BJ (cell line): ENCODE measurements around the gene PHAF1. TPM values are rescaled to one million over a fixed set of nuclear protein-coding genes. Genes with fewer than 3 reads are reported as not detected.

Experiments used
- CTCF ChIA-PET: fragments of 350-600 bp; formaldehyde crosslinking; extraction: SDS; loops from one replicate; lab custom pipeline; 2021; ENCODE audit warnings: antibody characterized with exemption, inconsistent platforms; lab: Yijun Ruan, JAX
- POLR2A ChIA-PET: fragments of 300-600 bp; sonication (Branson Sonifier 250); formaldehyde crosslinking; extraction: SDS; loops from one replicate; lab custom pipeline; 2021; ENCODE audit warnings: antibody characterized with exemption; lab: Charles Lee
- DNase-seq: peaks from one replicate; pipeline ENCODE4 v3.0.0-alpha.2; 2011; ENCODE audit warnings: low read depth
- H3K27me3 ChIP-seq: 2 replicates; pipeline ENCODE4 v1.6.0; 2011; ENCODE audit warnings: low read length; ENCODE audit not compliant: control insufficient read depth, insufficient read depth
- H3K36me3 ChIP-seq: 2 replicates; pipeline ENCODE4 v1.5.1; 2011; ENCODE audit warnings: low read length; ENCODE audit not compliant: control insufficient read depth, insufficient read depth
- H3K4me3 ChIP-seq: 2 replicates; pipeline ENCODE4 v1.5.1; 2011; ENCODE audit warnings: low read depth, mild to moderate bottlenecking, control low read depth, low read length
- CTCF ChIP-seq: IDR thresholded peaks from 2 replicates; pipeline ENCODE4 v1.5.1; 2011; ENCODE audit warnings: low read depth, mild to moderate bottlenecking, control low read depth, inconsistent platforms, low read length, moderate library complexity; ENCODE audit not compliant: insufficient read depth
- polyA plus RNA-seq: library from polyadenylated mRNA; depleted of rRNA; stranded (reverse); fragments of >200 nt; gene quantifications from 2 replicates; pipeline ENCODE4 v1.2.3, GENCODE V29; 2011

PHAF1 gene
- polyA plus RNA-seq, 1 experiment = 27.7 TPM

- Histone ChIP-seq H3K36me3 (no peaks in the 10 kb centered on the region), H3K4me3 (no peak overlapping the region), H3K27me3 (no peaks in the 10 kb centered on the region)
- ChIA-PET CTCF (interaction anchor here (0.9 to 2.3 kb wide), 7 partner anchors 8 to 283 kb away, joined by 3 to 10 read pairs (median 4); partner anchors contain the start of gene NOL3), POLR2A (no interaction called here)
- no peak for TF ChIP-seq CTCF
- no peak for DNase-seq
Measured at GRCh38 chr16:67182288-67182687, 72.5 kb downstream of the PHAF1 start.

GRCh38 chr16:67183284-67183626 is 73.5 kb downstream of the PHAF1 start:
- Histone ChIP-seq H3K4me3 (peak overlapping the region; percentile 60), H3K27me3 (no peaks in the 10 kb centered on the region), H3K36me3 (no peaks in the 10 kb centered on the region)
- CTCF ChIA-PET = interaction anchor here (0.9 to 2.3 kb wide), 7 partner anchors 9 to 282 kb away, joined by 3 to 10 read pairs (median 3); partner anchors contain the start of genes NOL3 and TMEM208
- no peak for DNase-seq
- no peak for TF ChIP-seq CTCF
- POLR2A ChIA-PET = no interaction called here

GRCh38 chr16:67183627-67184452 is 74.1 kb downstream of the PHAF1 start, which contains the start of gene MATCAP1:
Gene MATCAP1 (minus strand): TSS chr16:67183963. CDS start chr16:67180610, 3,353 bp downstream.
- ChIA-PET POLR2A (no interaction called here), CTCF (interaction anchor here (0.8 to 3.1 kb wide), 12 partner anchors 9 to 282 kb away, joined by 3 to 26 read pairs (median 10); partner anchors contain the start of genes CES4A, NOL3 and TMEM208)
- H3K27me3 ChIP-seq = no peaks in the 10 kb centered on the region
- DNase-seq = peak; percentile 83
- H3K4me3 ChIP-seq = peak within 1 kb of the TSS; percentile 60
- TF ChIP-seq CTCF = no peak
- no peaks in the 10 kb centered on the region for H3K36me3 ChIP-seq

- no peak for TF ChIP-seq CTCF
- POLR2A ChIA-PET = no interaction called here
- Histone ChIP-seq H3K4me3 (peak overlapping the region; percentile 60), H3K27me3 (no peaks in the 10 kb centered on the region), H3K36me3 (no peaks in the 10 kb centered on the region)
- DNase-seq = no peak
- CTCF ChIA-PET = interaction anchor here (0.7 to 3.1 kb wide), 28 partner anchors 10 to 306 kb away, joined by 3 to 26 read pairs (median 6); partner anchors contain the start of genes CES4A and NOL3
Measured at GRCh38 chr16:67184453-67184994, 74.8 kb downstream of the PHAF1 start.

GRCh38 chr16:67184995-67185650 is 75.4 kb downstream of the PHAF1 start:
- no peak for DNase-seq
- TF ChIP-seq CTCF = peak; percentile 93
- ChIA-PET CTCF (interaction anchor here (0.7 to 3.1 kb wide), 35 partner anchors 10 to 305 kb away, joined by 3 to 26 read pairs (median 4); partner anchors contain the start of genes B3GNT9, CES3, CES4A and NOL3), POLR2A (no interaction called here)
- Histone ChIP-seq H3K36me3 (no peaks in the 10 kb centered on the region), H3K4me3 (no peak overlapping the region), H3K27me3 (no peaks in the 10 kb centered on the region)
